CD4-positive, alpha-beta T cell treated with Interleukin-10 for 1 hour (primary cell): ENCODE data around the gene FGF3.
"Not testable (repeated sequence)": the region's sequence is repeated elsewhere in the genome, so short reads cannot be mapped to it uniquely, and the experiment has no call there.

Experiments used
- DNase-seq: peaks from one replicate; pipeline ENCODE4 v3.0.0-alpha.2; 2020

Gene FGF3

DNA sequence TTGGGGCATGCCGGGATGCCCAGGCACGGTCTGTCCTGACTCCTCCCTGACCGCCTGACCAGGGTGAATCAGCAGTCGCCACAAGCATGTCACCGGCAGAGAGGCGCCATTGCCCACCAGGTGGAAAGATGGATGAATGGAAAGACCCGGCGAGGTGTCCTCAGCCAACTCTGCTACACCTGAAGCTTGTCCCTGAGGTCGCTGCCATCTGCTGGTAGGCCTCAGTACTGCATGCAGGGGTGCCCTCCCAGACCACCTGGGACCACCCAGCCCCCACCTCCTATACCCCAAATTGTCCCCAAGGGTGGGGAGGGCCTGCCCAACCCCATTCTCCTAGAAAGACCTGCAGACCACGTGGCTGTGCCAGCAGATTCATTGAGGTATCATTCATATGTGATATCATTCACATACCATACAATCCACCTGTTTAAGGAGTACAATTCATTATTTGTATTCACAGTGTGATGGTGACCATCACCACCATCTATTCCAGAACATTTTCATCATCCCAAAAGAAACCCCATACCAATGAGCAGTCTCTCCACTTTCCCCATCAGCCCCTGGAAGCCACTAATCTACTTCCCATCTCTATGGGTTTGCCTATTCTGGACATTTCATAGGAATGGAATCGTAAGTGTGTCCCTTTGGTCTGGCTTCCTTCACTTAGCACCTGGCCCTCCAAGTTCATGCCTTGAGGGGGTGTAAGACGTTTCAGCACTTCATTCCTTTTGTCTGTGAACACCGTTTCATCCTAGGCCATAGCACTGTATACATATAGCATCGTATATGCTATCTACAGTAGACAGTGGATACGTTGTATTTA, 17.5 kb downstream of the FGF3 start:
- DNase-seq: peak; percentile 19

DNA sequence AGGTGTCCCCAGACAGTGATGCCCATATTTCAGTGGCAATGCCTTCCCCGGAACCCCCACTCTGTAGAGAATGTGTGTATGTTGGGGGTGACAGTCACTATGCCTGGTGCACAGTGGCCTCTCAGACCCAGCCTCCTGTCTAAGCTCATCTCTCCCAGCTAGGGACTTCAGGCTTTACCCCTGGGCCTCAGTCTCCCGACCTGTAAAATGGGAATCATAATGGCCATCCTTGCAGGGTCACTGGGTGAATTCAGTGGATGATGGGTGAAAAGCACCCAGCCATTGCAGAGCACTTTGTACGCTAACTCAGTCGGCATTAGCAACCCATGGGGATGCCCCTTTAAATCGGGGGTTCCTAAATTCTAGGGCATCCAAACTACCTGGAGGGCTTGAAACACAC, 18.9 kb downstream of the FGF3 start:
- DNase-seq: no peak

DNA sequence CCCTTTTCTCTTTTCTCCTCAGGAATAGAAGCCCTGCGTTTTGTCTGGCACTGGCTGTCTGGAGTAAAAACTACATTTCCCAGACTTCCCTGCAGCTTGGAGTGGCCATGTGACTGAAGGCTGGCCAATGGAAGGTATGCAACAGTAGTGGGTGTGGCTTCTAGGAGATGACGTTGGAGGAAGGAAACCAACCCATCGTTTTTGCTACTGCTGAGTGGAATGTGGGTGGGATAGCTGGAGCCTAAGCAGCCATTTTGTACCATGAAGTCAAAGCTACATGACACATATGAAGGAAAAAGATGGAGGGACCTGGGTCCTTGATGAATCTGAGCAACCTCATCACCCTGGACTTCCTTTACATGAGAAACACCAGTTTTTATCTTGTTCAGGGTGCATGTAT, 19.6 kb downstream of the FGF3 start:
- DNase-seq: no peak

DNA sequence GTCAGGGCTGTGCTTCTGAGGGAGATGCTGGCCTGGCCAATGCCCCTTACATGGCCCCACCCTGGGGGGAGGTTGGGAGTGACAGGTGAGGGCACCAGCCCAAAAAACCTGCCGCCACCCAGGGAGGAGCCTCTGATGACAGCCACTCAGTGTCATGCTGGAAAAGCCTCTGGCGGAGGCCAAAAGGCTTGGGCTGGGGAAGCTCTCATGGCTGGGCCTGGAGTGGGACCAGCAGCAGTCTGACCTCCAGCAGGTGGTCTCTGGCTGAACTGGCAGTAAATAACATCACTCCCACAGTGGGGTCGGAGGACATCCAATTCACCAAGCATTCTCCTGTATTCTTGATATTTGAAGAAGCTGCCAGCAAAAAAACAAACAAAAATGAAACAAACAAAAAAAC, 20.1 kb downstream of the FGF3 start:
- DNase-seq: no peak

DNA sequence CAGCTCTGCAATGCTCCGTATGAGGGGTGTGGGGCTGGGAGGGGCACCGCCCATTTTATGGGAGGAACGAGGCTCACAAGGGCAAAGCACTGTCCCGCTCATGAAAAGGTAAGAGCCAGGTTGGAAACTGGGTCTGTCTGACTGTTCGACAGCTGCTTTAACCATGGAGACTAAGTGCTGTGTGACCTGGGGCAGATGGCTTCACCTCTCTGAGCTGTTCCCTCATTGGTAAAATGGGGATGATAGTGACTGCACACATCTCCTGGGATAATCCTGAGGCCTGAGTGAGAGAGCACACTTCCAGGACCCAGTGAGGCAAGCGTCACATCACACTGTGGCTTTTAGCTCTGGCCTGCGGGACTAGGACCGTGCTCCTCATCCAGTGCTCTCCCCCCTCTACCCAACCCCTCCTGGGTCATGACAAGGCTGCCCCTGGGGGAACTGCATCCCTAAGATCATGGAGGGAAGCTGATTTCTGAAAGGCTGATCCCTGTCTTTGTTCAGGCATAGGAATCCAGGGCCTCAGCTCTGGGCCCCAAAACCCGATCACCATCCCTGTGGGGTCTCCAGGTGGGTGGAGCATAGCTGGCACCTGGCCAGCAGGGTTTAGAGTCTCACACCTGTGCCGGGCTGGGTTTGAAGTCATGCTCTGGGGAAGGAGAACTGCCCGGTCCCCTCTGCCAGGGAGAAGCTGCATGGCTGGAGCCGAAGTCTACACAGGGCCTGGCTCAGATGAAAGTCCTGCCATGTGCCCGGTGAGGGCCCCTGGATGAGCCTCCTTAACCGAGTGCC, 21.3 kb downstream of the FGF3 start:
- DNase-seq: no peak

DNA sequence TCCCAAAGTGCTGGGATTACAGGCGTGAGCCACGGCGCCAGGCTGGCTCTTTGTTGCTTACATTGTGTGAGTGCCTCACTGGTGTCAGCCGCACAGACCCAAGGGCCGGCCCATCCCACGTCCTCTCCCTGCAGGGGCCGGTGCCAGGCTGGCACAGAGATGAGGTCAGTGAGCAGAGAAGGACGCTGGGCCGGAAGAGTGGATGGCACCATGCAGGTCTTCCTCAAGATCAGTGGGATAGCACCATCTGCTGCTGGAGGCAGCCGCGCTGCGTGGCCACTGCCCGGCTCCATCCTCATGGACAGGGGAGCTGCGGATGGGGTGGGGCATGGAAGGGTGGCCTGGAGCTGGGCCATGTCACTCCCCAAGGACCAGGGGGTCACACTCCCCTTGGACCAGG, 22.1 kb downstream of the FGF3 start:
- DNase-seq: no peak

DNA sequence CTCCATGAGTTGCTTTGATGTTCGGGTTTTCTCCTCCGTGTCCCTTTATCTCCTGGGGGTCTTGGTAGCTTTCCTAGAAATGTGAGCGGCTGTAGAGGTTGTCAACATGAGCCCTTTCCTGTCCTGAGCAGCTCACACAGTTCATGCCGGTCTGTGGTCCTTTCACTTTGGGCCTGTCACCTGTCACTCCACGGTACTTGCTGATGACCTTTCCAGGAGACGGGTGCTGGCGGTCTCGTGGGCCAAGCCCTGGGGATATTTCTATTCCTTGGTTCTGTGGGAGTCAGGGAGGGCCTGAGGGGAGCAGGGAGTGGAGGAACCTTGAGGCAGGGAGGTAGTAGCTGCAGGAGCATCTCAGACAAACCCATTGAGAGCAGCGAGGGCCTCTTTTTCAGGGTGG, 23.2 kb downstream of the FGF3 start:
- no peak for DNase-seq

DNA sequence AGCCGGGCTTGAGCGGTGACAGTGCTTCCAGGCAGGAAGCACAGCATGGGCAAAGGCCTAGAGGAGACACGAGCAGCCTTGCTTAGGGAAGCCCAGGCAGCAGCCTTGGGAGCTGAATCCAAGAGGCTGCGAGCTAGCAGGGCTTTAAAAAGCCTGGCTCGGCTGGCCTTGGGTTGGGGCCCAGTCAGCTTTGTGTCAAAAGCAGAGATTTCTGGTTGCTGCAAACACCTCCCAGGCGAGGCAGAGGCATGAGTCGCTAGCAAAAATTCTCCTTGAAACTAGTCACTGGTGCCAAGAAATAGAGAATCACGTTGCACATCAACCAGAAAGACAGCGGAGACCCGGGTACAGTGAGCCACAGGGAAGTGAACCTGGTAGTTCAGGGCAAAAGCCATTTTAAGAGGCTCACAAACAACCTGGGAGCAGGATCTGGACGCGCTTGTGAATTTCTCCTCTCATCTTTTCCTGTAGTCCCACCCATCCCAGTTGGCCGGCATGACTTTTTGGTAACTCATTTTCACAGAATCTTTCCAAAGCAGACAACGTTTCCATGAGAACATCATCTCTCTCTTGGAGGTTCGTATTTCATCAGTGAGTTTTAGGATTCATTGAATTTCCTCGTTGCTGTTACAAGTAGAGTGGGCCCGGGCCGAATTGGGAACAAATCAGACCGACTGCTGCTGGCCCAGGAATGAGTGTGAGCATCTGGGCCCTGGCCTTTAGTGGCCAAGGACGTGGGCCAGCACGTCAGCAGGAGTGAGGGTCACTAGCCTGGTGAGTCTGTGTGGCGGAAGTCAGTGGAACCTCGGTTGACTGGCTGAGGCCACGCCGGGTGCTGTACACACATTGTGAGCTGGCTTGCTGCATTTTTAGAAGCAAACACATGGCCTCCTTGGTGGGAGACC, 27.7 kb downstream of the FGF3 start:
- DNase-seq: no peak

DNA sequence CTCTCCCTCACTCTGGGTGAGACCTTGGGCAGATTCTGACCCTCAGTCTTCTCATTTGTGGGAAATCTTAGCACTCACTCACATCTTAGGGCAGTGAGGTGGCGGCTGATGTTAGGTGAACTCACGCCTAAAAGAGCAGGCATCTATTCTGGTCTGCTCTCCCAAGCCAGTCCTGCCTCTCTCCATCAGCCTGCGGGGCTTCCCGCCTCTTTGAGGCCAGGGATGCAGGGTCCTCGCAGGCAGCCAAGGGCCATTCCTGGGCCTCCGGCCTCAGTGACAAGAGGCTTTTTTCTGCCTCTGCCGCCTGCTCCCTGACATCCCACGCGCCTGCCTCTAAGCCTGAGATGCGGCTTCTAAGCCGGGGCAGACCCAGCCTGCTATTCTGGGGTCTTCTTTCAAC, 30.3 kb downstream of the FGF3 start:
- no peak for DNase-seq

DNA sequence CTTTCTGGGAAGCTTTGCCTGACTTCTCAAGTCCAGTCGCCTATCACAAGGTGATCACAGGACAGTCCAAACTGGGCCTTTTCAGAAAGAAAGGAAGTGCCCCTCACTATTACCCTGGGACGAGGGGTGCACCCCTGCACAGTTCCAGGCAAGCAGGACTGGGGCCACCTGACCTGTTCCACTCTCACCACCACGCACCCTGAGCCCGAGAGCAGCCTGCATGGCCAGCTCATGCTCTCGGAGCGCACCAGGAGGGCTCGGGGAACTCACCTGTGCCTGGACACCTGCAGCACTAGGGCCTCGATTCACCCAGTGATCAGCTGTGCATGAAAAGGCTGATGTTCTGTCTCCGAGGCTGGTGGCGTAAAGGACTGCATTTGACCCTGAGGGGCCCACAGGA, 31.3 kb downstream of the FGF3 start:
- DNase-seq: no peak

DNA sequence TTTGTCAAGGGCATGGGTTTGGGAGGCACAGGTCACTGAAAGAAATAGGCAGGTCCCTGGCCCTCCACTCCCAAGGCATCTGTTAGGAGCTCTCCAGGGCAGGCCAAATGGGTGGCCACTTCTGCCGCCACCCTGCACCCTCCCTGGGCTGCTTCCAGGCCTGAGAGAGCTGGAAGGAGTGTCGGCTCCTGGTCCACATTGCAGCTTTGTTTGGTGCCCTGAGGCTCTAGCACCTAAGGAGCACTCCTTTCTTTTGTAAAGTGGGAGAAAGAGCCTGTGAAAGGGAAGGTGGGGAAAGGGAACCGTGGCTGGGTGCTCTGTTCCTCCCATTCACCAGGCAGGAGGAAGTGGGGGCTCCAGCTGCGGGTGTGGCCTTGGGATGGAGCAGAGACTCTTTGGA, 31.8 kb downstream of the FGF3 start:
- no peak for DNase-seq

DNA sequence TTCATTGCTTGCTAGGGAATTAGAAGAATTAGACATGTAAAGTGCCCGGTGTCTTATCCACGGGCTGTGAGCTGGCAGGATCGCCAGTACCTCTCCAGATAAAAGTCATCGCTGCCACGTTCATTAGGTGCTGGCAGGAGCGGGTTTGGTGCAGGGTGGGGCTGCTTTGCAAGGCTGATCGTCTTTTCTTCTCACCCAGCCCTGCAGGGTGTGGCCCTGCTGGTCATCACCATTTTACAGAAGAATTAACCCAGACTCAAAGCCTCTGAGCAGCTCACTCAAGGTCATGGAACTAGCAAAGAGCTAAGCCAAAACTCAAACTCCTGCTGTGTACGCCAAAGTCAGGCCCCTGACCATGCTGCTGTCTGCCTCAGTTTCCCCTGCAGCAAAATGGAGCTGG, 38.0 kb downstream of the FGF3 start:
- no peak for DNase-seq

DNA sequence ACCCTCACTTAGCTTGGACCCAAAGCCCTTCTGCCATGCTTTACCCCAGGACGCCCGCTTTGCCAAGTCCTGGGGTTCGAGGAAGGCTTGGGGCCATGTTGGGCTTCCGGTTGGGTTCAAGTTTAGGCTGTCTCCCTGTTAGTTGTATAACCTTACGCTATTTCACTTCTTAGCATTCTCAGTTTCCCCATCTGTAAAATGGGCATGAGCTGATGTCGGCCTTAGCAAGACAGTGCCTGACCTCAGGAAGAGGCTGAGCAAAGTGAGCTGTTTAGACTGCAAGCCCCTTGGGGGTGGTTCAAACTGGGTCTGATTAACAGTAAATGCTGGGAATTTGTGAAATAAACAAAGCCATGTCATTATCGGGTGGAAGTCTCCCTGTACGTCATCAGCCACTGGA, 40.8 kb downstream of the FGF3 start:
- DNase-seq: no peak

DNA sequence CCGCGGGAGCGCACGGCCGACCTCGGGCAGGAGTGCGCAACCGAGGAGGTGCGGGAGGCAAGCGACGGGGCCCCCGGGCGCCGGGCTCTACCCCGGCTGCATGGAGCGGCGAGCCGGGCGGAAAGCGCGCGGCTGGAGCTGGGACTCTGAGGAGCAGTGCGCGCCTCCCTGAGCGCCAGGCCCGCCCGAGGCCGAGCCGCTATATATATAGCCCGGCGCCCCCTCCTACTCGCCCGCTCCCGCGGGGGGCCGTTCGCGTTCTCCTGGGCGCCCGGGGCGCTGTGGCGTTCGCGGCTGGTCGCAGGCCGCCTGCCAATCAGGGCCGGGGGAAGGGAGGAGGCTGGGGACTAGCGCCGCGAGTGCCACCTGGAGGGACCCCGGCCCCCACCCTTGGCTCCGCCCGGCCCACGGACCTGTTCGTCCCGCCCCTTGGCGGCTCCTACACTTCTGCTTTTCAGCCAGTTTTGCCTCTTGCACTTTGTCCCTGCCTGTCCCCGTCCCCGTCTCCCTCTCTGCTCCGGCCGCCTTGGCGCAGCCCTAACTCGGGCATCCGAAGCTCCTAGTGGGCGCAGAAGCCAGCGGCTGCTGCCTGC, 44.0 kb downstream of the FGF3 start, which contains the start of gene FGF4:
Gene FGF4, minus strand, starts transcription at position 179 of the 593 bp plus-strand sequence. CDS start 257 bp downstream, outside the sequence.
- DNase-seq: no peak

DNA sequence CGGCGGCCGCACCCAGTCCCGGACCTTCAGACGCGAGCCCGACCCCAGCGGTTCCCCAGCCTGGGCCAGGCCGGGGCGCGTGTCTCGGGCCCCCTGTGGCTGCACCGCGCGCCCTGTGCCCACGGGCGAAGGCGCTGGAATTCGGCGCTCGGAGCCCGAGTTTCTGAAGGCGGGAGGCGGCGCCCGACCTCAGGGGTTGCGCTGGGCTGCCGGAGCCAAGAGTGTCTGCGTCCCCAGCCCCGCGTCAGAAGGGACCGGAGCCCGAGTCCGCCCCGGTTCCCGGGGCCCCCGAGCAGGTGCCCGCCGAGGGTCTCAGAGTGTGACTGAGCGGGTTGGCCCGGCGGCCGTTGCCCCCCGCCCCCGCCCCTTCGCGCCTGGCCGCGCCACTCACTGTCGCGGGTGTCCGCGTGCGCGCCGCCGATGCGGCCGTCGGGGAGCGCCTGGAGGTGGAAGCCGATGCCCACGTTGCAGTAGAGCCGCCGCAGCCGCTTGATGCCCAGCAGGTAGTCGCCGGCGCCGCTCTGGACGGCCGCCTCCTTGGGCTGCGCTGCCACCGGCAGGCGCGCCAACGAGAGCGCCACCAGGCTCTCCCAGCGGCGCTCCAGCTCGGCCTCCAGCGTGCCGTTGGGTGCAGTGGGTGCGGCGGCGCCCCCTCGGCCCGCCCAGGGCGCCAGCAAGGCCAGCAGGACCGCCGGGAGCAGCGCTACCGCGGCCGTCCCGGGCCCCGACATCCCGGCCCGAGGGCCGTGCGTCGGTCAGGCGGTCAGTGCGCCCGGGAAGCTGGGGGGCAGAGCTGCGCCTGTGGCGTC, 44.7 kb downstream of the FGF3 start:
- DNase-seq: no peak

DNA sequence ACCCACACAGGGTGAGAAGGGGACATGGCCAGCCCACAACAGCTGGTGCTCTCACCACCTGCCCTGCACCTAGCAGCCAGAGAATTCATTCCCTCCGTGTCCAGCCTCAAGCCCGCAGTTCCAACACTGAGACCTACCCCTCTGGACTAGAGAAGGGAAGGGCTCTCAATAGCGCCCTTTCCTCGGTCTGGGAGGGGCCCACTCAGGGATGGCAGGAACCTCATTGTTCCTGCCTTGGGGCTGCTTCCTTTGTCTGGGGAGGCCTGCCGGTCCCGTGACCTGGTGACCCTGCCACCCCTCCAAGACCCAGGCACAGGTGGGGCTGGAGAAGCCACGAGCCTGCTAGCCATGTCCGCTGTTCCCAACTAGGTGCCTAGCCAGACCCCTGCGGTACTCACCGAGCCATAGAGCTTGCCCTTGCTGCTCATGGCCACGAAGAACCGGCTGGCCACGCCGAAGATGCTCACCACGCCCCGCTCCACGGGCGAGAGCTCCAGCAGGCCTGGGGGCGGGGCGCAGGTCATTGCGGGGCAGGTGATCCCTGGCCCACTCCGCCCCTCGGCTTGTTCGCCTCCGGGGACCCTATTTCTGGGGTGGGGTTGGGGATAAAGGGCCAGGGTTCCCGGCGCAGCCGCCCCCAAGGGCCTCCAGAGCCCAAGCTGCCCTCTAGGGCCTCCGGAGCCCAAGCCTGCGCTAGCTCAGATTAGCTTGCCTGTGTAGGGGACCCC, 45.4 kb downstream of the FGF3 start:
- DNase-seq: no peak

DNA sequence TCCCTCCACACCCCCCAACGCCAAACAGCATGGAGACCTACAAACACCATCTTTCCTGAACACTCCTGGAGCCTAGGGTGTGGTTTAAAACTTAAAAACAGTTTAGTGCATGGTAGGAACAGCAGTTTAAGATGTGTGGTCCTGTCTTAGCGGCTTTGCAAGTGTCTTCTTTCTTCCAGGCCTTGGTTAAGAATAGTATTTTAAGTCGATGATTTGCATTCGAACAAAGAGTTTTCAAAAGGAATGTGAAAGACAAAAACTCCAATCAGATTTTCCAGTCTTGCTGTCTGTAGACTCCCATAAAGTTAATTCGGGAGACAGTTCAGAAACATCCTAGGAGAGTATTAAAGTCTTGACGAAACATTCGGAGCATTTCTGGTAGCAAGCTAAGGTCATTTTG, 47.8 kb downstream of the FGF3 start:
- no peak for DNase-seq

DNA sequence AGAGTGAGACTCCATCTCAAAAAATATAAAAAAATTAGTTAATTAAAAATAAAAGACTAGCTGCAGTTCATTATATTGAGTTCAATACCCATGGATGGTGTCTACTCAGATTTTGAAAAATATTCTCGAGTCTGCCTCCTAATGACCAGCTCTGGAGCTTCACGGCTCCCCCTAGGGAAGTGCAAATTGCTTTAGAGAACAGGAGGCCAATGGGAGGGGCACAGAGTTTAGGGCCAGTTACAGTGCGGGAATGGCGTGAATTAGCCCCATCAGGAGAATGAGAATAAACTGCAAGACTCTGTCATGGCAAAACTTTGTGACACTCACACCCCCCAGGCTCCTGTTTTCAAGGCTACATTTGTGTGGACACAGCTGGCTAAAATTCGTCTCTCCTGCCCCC, 48.7 kb downstream of the FGF3 start:
- DNase-seq: no peak

DNA sequence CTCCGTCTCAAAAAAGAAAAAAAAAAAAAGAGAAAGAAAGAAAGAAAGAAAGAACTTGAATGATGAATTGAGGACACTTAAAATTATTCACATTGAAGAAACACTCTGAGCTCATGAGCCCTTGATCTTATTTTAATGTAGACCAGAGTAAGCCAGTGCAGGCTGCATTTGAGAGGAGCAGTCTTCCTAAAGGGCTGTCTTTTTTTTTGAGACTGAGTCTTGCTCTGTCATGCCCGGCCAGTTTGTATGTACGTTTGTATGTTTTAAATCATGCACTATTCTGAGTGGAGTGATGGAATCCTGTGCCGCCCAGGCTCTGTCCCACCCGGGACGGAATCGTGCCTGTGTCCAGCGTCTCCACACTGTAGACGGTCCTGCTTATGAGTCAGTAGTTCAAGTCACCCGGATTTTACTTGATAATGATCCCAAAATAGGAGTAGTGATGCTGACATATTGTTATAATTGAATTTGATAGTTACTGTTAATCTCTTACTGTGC, 53.7 kb downstream of the FGF3 start:
- DNase-seq: no peak

DNA sequence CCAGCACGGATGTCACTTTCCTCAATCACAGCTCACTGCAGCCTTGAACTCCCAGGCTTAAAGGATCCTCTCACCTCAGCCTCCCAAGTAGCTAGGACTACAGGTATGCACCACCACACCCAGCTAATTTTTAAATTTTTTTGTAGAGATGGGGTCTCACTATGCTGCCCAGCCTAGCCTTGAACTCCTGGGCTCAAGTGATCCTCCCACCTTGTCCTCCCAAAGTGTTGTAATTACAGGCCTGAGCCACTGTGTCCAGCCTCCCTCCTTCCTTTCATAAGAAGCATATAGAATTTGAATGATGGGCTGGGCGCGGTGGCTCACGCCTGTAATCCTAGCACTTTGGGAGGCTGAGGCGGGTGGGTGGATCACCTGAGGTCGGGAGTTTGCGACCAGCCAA, 54.3 kb downstream of the FGF3 start:
- DNase-seq: not testable (repeated sequence)

DNA sequence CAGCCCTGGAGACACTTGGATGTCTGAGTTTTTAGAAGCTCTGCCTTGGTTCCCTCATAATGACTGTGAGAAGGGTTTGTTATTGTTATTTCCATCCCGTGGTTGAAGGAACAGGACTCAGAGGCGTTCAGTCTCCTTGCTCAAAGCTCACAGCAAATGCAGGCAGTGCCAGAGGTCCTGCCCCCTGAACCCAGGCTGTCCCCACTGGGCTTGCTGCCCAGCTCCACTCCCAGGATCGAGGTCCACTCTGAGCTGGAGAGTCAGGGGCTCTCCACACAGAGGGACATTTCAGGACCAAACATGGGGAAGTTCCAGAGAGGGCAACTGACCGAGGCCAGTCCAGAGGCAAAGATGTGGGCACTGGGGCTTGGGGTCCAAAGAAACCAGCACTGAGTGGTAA, 58.9 kb downstream of the FGF3 start:
- no peak for DNase-seq
